ENCODE measurements around the gene MAPRE2.
A peak's percentile ranks its signal among the peaks of the same experiment; 100 is the strongest.

Gene MAPRE2

DNA sequence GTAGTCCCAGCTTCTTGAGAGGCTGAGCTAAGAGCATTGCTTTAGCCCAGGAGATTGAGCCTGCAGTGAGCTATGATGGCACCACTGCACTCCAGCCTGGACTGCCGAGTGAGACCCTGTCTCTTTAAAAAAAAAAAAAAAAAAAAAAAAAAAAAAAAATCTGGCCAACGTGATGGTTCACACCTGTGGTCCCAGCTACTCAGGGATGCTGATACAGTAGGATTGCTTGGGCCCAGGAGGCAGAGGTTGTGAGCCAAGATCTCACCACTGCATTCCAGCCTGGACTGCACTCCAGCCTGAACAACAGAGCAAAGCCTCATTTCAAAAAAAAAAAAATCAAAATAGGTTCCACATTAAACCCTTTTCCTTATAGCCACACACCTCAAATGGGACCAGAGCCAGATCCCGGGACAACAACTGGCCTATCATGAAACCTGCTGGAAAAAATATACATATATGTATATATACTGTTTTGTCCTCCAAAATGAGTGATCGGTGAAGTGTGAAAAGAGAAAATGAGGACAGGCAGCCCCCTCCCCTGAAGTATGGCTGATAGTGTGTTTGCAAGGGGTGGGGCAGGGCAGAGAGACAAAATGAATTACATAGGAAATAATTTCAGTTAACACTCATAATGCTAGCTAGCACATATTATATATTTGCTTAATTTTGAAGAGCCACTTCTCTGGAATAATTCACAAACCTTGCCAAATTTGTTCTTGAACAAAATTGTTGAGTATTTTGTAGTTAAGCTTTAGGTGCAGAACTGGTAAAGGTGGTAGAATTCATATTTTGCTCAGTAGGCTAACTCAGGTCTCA is 22.9 kb downstream of the MAPRE2 start:
- DNase-seq, result no peak

- no peak for DNase-seq
Measured at GRCh38 chr18:35067454-35067853, 26.2 kb downstream of the MAPRE2 start.

GRCh38 chr18:35071819-35072247 is 30.6 kb downstream of the MAPRE2 start:
- DNase-seq, result no peak

DNA sequence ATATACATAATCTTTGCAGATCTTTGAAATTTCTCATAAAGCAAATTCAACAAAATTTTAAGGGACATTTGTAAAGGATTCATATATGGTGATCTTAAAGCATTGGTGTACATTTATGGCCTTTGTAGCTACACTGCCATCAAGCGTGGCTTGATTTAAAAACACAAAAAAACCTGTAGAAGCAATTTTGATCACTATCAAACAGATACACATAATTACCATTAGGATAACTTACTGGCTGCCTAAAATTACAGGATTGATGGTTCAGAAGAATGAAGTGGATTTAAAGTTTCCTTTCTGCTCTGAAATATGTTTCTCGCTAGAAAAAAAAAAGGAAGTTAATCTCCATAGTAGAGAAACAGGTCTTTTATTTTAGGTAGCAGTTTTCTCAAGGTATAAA is 31.4 kb downstream of the MAPRE2 start:
- no peak for DNase-seq

DNA sequence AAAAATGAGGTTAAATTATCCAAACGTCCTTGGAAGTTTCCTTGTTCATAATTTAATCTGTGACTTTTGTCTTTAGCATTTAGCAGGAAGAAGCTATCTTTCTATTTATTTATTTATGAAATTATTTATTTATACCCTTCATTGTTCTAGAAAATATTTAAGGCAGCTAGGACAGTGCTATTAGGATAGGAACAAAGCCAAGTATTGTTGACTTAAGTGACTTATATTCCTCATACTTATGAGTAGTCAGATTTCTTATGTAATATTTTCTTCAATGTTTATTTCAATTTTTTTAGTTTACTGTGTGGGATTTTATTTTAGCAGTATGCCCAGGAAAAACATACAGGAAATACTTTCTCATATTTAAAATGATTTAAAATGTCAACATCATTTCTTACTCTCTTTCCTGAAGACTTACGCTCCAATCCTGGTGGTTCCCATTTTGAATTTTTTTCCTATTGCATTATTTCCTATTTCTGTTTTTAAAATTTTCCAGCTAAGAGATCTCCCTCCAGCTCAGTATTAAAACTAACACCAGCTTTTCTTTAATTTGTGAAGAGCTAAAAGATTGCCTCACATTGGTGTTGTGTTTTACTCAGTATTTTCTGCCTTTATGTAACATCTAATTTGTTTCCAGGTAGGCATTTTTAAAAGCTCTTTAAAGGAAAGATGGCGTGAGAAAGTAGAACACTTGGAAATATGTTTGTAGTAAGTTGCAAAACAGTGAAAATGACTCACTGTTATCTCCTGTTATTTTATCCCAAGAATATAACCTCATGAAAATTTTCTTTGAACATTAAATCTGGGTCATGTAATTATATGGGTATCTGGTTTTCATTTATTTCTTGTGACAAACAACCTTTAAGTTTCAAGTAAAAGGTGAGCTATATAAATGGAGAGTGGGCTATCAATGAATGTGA is 32.2 kb downstream of the MAPRE2 start:
- DNase-seq, result no peak

DNA sequence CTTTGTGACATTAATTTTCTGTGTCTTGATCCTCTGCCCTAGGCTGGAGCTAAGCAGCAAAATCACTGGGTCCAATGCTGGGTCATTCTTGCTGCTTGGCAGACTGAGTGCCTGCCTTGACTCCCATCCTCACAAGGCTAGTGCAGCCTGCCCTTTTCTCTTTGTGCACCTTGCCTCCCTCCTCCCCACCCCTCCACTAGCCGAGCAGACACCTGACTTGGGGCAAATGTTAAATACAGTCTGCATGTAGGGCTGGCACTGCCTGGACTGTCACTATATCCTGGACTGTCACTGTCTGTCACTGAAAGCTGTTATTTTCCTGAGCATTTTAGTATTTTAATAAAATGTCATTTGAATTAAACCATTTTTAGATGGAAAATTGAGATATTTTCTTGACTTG is 33.4 kb downstream of the MAPRE2 start:
- DNase-seq, result no peak

GRCh38 chr18:35075132-35075531 is 33.9 kb downstream of the MAPRE2 start:
- no peak for DNase-seq

DNA sequence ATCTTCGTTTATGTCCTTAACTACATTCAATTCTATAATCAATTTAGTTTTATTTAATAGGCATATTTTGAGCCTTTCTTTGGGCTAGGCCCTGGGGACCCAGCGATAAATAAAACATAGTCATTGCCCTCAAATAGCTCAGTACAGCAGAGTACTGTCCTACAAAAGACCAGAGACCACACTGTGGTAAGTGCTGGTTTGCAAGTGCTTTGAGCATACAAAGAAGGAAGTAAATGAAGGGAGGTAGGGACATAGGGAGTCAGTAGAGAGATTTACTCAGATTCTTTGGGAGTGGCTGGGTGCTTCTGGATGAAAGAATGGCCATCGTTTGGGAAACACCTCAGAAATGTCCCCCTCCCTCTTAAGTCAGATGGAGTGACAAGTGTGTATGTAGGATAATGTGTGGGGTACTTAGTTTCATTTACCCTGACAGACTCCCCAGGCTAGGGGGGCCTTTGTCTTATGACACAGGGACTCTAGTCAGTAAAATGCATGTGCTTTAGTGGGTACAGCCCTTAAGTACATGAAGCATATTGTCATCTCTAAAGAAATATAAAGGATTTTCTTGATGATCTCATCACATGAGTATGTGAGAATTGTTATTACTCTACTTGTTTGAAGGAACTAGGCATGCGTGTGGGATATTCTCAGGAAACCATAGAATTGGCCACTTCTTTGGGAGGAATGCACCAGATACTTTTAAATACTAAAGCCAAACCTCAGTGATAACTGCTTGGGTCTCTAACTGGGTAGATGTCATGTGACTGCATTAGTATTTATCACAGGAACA is 35.1 kb downstream of the MAPRE2 start:
- no peak for DNase-seq

DNA sequence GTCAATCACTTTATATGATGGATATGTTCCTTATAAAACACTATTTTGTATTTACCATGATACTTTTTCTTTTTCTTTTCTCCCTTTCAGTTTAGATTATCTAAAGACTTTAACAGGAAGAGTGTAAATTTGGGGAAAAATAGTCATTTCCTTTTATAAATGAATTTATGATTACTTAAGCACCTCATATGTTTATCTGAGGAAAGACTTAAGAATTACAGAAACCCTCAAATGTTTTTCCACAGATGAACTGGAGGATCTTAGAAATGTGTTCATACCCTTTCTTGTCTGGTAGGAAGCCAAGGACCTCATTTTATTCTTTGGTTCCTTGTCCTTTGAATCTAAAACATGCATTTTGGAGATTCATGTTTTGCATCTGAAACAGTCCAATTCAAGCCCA is 36.7 kb downstream of the MAPRE2 start:
- no peak for DNase-seq

- no peak for DNase-seq
Measured at GRCh38 chr18:35080058-35080457, 38.8 kb downstream of the MAPRE2 start.

- no peak for DNase-seq
Measured at GRCh38 chr18:35083174-35083712, 42.0 kb downstream of the MAPRE2 start.

- DNase-seq, result no peak
Measured at GRCh38 chr18:35084494-35085449, 43.6 kb downstream of the MAPRE2 start.

DNA sequence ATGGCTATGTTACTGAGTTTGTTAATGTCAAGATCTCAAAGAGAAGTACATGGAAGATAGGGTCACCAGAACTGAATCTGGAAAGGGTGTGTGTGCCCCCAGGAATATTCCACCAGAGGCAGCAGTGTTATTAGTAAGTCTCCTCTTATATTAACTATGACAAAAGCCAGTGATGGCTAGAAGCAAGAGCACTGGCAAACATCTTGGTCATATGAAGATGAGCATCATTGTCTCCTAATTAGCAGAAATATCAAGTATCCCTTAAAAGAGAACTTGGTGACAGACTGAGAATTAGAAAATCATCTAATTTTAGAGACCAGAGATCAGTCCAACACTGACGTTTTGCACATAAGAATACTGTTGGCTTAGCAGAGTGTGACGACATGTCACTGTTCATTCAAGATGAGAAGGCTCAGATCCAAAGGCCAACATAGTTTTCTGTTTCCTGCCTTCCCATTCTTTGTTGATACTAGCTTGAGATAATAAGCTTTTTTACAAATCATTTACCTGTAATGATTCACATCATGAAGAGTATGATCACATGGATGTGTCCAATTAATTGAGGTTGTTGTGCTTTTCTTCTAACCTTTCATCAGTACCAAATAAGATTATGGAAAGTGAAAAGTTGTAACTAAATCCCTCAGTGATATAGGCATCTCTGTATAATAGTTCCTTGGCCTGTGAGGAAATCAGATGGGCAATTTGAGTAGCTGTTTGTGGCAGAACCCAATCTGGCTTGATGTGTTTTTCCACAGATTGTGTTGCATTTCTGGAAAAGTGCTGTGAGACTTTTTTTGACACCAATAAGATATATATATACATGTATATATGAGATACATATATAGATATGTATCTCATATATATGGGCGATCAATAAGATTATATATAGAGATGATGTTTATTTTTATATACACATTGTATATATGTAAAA is 44.5 kb downstream of the MAPRE2 start:
- DNase-seq, result no peak

DNA sequence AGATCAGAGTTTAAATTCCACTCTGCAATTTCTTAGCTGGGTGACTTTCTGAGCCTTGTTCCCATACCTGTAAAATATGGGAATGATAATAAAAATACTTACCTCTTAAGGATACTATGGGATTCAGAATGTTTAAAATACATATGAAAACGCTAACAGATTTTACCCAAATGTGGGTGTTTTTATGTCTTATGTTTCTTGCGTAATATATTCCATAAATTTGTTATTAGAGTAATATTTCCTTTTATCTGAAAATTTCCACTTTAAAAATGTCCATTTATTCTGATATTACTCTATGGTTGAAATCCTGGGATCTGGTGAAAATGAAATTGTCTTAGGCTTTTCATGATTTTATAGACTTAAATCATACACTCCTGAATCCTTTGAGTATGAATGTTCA is 45.5 kb downstream of the MAPRE2 start:
- no peak for DNase-seq

DNA sequence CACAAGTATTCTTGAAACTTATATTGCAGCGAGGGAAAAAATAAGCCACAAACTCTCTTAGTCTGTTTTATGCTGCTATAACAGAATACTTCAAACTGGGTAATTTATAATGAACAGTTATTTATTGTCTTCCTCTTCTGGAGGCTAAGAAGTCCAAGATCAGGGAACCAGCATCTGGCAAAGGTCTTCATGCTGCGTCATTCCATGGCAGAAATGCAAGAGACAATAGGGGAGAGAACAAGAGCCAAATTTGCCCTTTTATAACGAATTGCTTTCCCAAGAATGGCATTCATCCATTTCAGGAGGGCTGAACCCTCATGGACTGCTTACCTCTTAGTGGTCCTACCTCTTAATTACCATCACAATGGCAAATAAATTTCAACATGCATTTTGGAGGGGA is 46.5 kb downstream of the MAPRE2 start:
- DNase-seq, result no peak

DNA sequence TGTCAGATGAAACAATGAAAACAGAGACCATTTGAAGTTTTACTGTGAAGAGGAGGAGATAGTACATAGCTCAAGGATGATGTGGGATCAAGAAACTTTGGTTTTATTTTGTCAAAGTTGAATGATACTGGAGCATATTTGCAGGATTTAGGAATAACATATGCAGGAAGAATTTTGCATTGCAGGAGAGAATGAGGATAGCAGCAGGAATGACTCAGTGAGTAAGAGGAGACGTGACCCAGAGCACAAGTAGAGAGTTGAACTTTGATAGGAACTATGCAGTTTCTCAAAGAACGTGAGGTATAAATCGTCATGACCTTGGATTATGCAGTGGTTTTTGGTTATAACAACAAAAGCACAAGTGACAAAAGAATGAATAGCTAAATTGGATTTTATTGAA is 47.7 kb downstream of the MAPRE2 start:
- peak; percentile 38 for DNase-seq

DNA sequence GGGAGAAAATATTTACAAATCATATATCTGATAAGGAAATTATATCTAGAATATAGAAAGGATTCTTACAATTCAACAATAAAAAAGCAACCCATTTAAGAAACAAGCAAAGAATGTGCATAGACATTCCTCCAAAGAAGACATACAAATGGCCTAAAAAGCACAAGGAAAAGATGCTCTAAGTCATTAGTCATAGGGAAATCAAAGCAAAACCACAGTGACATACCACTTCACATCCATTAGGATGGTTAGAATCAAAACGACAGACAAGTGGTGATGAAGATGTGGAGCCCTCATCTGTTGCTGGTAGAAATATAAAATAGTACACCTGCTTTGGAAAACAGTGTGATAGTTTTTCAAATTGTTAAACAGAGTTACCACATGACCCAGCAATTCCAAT is 48.2 kb downstream of the MAPRE2 start:
- no peak for DNase-seq

DNA sequence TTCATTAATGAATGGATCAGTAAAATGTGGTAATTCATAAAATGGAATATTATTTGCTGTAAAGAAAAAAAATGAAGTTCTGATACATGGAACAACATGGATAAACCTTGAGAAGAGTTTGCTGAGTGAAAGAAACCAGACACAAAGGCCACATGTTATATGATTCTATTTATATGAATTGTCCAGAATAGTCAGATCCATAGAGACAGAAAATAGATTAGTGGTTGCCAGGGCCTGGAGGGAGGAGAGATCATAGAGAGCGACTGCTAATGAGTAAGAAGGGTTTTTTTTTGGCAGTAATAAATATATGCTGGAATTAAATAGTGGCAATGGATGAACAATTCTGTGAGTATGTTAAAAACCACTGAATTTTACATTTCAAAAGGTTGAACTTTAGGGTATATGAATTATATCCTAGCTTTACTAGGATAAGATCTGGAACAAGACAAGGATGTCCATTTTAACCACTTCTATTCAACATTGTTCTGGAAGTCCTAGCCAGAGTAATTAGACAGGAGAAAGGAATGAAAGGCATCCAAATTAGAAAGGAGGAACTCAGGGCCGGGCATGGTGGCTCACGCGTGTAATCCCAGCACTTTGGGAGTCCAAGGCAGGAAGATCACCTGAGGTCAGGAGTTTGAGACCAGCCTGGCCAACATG is 48.8 kb downstream of the MAPRE2 start:
- DNase-seq, result no peak

DNA sequence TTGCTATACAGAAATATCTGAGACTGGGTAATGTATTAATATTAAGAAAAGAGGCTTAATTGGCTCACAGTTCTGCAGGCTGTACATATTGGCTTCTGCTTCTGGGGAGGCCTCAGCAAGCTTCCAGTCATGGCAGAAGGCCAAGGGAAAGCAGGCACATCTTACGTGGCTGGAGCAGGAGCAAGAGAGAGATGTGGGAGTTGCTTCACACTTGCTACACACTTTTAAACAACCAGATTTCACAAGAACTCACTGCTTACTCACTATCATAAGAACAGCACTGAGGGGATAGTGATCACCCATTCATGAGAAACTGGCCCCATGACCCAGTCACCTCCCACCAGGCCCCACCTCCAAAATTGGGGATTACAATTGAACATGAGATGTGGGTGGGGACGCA is 50.6 kb downstream of the MAPRE2 start:
- no peak for DNase-seq

Measured in amniotic stem cell (primary cell).